COLO668 (cell line): ENCODE data around the gene FBXO44.
"Not testable (repeated sequence)": the region's sequence is repeated elsewhere in the genome, so short reads cannot be mapped to it uniquely, and the experiment has no call there.

Experiments used
- DNase-seq: peaks from one replicate; lab custom pipeline; 2025; ENCODE audit not compliant: unreplicated experiment; lab: John Stamatoyannopoulos, UW

Gene FBXO44, protein sequence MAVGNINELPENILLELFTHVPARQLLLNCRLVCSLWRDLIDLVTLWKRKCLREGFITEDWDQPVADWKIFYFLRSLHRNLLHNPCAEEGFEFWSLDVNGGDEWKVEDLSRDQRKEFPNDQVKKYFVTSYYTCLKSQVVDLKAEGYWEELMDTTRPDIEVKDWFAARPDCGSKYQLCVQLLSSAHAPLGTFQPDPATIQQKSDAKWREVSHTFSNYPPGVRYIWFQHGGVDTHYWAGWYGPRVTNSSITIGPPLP

DNA sequence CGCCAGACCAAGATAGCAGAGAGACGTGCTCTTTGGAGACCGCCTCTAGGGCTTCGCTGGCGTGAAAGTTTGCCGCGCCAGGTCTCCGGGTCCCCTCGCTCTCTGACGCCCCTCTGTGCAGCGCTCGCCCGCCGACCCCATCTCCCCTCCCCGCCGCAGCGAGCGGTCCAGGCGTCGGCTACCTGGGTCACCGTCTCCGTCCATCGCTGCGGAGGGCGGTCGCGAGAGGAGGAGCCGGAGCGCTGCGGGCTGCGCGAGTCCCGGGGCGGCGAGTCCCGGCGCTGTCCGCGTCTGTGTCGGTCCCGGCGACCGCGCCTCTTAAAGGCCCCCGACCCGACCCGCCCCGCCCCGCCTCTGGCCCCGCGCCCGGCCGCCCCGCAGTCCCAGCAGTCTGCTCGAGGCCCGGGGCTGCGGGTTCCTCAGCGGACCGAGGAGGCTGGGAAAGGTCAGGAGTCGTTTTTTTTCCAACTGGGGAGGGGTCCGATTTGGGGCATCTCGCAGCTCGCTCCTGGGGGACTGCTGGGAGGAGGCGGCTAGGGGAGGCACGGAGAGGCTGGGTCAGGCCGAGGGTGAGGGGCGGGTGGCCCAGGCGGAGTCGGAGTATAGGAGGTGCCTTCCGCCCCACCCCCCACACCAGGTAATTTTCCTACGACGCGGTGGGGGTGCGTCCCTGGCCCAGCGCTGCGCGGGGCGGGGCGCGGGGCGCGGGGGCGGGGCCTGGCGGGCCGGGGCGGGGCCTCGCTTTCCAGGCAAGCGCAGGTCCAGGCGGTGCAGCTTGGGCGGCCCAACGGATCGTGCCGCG, at the start of gene FBXO44, which contains the start of gene FBXO2:
TSS of gene FBXO44 (plus strand) at position 741 of the 802 bp plus-strand sequence. CDS start 959 bp downstream, outside the sequence.
TSS of gene FBXO2 (minus strand) at position 293 of the 802 bp plus-strand sequence. CDS start at position 204, 89 bp downstream.
- DNase-seq = peak; percentile 26

GRCh38 chr1:11606775-11607174, 47.9 kb upstream of the FBXO44 start:
- no peak for DNase-seq

GRCh38 chr1:11608596-11609130, 46.0 kb upstream of the FBXO44 start:
- DNase-seq = not testable (repeated sequence)

- not testable (repeated sequence) for DNase-seq
These were observed 45.3 kb upstream of the FBXO44 start for GRCh38 chr1:11609378-11609777.

DNA sequence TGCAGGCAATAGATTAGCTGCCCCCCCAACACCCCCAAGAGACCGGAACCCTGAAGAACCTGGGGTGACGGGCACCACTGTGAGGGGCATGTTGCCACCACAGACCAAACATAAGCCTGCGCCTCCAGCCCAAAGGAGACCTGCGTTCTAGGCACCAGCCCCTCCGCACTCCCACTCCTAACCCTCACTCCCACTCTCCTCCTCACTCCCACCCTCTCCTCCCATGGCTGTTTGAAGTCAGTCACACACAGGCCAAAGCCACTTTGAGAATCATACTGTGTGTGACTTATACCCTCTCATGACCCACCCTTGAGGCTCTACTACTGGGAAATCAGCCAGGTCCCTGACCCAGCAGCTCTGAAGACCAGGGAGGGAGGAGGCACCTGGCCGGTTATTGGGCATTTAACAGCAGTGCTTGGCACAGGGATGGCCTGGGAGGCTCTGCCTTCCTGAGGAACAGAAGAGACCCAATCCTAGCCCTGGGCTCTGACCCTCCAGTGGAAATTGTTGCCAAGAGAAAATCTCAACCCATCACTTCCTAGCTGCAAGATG, 44.0 kb upstream of the FBXO44 start:
- DNase-seq = no peak

- no peak for DNase-seq
These were observed 42.9 kb upstream of the FBXO44 start for GRCh38 chr1:11611638-11612327.

DNA sequence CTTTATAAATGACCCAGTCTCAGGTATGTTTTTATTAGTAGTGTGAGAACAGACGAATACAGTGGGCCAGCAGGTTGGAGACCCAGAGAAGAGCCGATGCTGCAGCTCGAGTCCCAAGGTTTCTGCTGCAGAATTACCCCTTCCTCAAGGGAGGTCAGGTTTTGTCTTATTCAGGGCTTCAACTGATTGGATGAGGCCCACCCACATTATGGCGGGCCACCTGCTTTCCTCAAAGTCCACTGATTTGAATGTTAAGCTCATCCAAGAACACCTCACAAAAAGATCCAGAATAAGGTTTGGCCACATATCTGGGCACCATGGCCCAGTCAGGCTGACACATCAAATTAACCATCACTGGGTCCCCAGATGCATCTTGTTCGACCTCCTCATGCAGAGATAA, 41.3 kb upstream of the FBXO44 start:
- DNase-seq = no peak

DNA sequence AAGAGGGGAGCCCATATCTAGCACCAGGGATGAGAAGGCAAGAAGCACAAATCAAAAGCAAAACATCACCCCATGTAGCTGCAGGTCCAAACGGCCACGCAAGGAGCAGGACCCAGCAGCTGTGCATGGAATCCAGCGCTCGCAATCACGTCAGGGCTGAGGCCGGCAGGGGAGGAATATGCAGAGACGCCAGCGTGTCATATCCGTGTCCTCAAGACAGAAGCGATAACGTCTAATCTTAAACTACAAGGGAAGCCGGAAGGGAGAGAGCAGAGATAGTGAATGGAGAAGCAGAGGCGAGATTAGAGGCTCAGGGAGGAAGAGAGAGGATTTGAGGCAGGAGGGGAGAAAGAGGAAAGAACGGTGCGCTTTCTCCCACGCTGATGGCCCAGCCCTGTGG, 39.6 kb upstream of the FBXO44 start:
- no peak for DNase-seq

GRCh38 chr1:11616766-11617165, 37.9 kb upstream of the FBXO44 start:
- DNase-seq = no peak

GRCh38 chr1:11617314-11617713, 37.4 kb upstream of the FBXO44 start:
- DNase-seq = no peak

DNA sequence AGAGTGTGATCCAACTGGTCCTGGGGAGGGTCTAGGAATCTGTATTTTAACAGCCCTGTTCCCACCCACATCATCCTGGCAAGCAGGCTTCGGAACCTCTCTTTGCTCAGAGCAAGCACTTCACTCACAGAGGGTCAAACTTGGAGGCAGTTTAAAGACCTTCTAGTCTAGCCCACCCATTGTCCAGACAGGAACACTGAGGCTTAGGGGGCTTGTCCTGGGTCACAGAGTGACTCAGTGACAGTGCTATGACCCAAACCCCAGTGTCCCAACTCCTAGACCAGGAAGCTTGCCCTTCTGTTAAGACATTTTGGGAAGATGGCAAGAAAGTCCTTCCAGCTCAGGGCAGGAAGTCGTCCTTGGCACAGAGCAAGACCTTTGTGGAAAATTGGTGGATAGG, 36.9 kb upstream of the FBXO44 start:
- no peak for DNase-seq

DNA sequence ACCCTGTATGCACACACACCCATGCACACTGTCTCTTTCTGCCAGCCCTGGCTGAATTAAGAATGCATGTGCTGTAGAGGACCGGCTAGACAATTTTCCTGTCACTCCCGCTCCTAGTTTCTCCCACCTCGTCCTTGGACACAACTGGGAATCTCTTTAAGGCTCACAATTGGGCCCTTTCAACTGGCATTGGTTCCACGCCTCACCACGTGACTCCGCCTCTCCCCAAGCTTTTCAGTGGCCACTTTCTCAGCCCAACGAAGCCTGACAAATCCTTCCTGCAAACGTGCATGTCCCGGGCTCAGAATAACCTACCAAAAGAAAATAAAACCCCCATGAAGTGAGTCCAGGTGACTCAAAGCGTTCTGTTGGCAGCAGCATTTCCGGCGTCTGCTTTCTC, 34.3 kb upstream of the FBXO44 start:
- DNase-seq = no peak

GRCh38 chr1:11620924-11621323, 33.8 kb upstream of the FBXO44 start:
- no peak for DNase-seq

- no peak for DNase-seq
These were observed 32.3 kb upstream of the FBXO44 start for GRCh38 chr1:11622398-11622797.

DNA sequence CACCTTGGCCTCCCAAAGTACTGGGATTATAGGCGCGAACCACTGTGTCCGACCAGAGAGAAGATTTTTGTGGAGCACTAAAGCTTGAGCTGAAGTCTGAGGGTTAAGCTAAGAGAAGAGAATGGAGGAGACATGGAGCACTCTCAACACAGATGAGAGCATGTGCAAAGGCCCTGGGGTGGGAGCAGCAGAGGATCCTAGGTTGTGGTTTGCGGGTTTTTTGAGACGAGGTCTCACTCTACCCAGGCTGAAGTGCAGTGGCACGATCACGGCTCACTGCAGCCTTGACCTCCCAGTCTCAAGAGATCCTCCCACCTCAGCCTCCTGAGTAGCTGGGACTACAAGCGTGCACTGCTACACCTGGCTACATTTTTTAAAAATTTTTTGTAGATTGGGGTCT, 31.0 kb upstream of the FBXO44 start:
- no peak for DNase-seq

DNA sequence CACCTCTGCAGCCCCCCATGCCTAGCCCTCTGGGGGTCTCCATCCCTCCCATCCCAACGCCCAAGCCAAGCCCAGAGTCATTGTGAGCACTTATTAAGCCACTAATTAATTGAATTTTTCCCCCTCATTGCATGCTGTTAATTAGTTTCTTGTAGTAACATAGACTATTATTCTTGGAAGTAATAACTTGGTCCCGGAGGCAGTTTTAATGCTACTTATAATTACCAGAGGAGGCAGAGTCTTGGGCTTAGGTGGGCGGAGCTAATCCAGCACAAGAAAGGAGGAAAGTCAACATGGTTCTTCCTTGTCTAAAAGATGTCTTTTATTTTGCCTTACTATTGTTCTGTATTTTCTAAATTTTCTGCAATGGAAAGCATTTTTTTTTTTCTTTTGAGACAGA, 28.1 kb upstream of the FBXO44 start:
- no peak for DNase-seq

- DNase-seq = no peak
These were observed 25.9 kb upstream of the FBXO44 start for GRCh38 chr1:11628767-11629166.

DNA sequence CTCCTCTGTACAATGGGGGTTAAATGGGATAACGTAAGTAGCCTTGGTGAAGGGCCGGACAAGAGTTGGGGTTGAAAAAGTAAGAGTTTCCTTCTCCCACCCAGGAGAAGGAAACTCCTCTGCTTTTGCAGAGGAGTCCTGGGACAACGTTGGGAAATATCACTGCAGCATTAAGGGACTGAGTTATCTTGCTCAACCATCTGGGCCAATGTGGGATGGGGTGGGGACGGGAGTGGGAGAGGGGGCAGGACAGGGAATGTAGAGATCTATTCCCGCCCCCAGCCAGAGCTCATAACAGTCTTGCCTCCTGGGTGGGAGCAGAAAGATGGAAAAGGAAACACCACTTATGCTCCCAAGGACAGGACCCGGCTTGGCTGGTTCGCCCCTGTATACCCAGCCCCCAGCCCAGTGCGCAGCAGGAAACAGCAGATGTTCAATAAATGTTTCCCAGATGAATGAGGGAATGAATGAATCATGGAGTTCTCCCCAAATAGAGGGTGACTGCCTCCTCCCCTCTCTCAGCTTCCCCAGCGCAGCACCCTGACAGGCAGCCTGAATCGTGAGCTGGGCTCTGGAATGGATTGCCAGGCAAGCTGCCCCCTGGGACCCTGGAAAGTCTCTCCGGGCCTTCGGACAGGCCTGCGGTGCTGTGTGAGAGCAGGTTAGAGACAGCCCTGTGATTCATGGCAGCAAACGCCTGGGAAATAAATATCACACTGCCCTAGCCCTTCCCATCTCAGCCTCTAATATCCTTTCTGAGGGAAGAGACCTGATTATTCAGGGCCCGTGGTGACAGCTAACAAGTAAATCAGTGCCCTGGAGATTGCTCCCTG, 25.3 kb upstream of the FBXO44 start:
- DNase-seq = no peak

- DNase-seq = no peak
These were observed 20.1 kb upstream of the FBXO44 start for GRCh38 chr1:11634365-11635192.
